ENCODE data around the gene VPS54. TPM values are rescaled to one million over a fixed set of nuclear protein-coding genes. Genes with fewer than 3 reads are reported as not detected.
"Not testable (repeated sequence)": the region's sequence is repeated elsewhere in the genome, so short reads cannot be mapped to it uniquely, and the experiment has no call there.

Gene VPS54
- polyA plus RNA-seq, 1 donor = 21.9 TPM

GRCh38 chr2:63866009-63866709 lies 153.1 kb downstream of the VPS54 start:
- no peak for DNase-seq

- no peak for DNase-seq
These were observed 153.9 kb downstream of the VPS54 start for GRCh38 chr2:63865159-63865799.

- no peak for DNase-seq
These were observed 155.5 kb downstream of the VPS54 start for GRCh38 chr2:63863707-63864106.

- no peak for DNase-seq
These were observed 156.4 kb downstream of the VPS54 start for GRCh38 chr2:63862806-63863205.

GRCh38 chr2:63861220-63861822 lies 157.9 kb downstream of the VPS54 start:
- peak; percentile 72 for DNase-seq

GRCh38 chr2:63858291-63858690 lies 160.9 kb downstream of the VPS54 start:
- no peak for DNase-seq

- DNase-seq = no peak
These were observed 163.0 kb downstream of the VPS54 start for GRCh38 chr2:63856303-63856603.

GRCh38 chr2:63855418-63856302 lies 163.6 kb downstream of the VPS54 start:
- no peak for DNase-seq

GRCh38 chr2:63853527-63854310 lies 165.5 kb downstream of the VPS54 start:
- no peak for DNase-seq

GRCh38 chr2:63851691-63852311 lies 167.4 kb downstream of the VPS54 start:
- DNase-seq = no peak

- DNase-seq = no peak
These were observed 168.6 kb downstream of the VPS54 start for GRCh38 chr2:63850649-63851048.

- DNase-seq = no peak
These were observed 169.0 kb downstream of the VPS54 start for GRCh38 chr2:63850204-63850571.

- no peak for DNase-seq
These were observed 169.6 kb downstream of the VPS54 start for GRCh38 chr2:63849381-63850203.

- DNase-seq = not testable (repeated sequence)
These were observed 171.7 kb downstream of the VPS54 start for GRCh38 chr2:63847571-63847970.

GRCh38 chr2:63846487-63846886 lies 172.7 kb downstream of the VPS54 start:
- DNase-seq = no peak

- no peak for DNase-seq
These were observed 173.4 kb downstream of the VPS54 start for GRCh38 chr2:63845866-63846265.

GRCh38 chr2:63844616-63845015 lies 174.6 kb downstream of the VPS54 start:
- DNase-seq = no peak

GRCh38 chr2:63843791-63844190 lies 175.4 kb downstream of the VPS54 start:
- no peak for DNase-seq

- DNase-seq = no peak
These were observed 176.1 kb downstream of the VPS54 start for GRCh38 chr2:63843093-63843492.

- peak; percentile 53 for DNase-seq
These were observed 176.8 kb downstream of the VPS54 start for GRCh38 chr2:63842149-63843061.

All from hindlimb muscle (tissue), 1 donor.